ENCODE results near the gene KIAA0753.

Gene KIAA0753

GRCh38 chr17:6641247-6641863 is 844 bp upstream of the KIAA0753 start:
- DNase-seq (ENCODE audit: low read depth, low spot score): no peak

GRCh38 chr17:6639586-6640535 is 650 bp downstream of the KIAA0753 start:
- DNase-seq (ENCODE audit: low read depth, low spot score): no peak

- DNase-seq (ENCODE audit: low read depth, low spot score): no peak
Measured at GRCh38 chr17:6639014-6639585, 1.4 kb downstream of the KIAA0753 start.

- DNase-seq (ENCODE audit: low read depth, low spot score): no peak
Measured at GRCh38 chr17:6638046-6638908, 2.2 kb downstream of the KIAA0753 start.

GRCh38 chr17:6637458-6637840 is 3.1 kb downstream of the KIAA0753 start:
- no peak for DNase-seq (ENCODE audit: low read depth, low spot score)

GRCh38 chr17:6636616-6637457 is 3.7 kb downstream of the KIAA0753 start:
- DNase-seq (ENCODE audit: low read depth, low spot score): no peak

GRCh38 chr17:6636105-6636504 is 4.4 kb downstream of the KIAA0753 start:
- DNase-seq (ENCODE audit: low read depth, low spot score): no peak

GRCh38 chr17:6633263-6633662 is 7.2 kb downstream of the KIAA0753 start:
- DNase-seq (ENCODE audit: low read depth, low spot score): no peak

GRCh38 chr17:6632530-6632929 is 8.0 kb downstream of the KIAA0753 start:
- no peak for DNase-seq (ENCODE audit: low read depth, low spot score)

- DNase-seq (ENCODE audit: low read depth, low spot score): no peak
Measured at GRCh38 chr17:6630390-6630789, 10.1 kb downstream of the KIAA0753 start.

- DNase-seq (ENCODE audit: low read depth, low spot score): no peak
Measured at GRCh38 chr17:6627019-6627418, 13.5 kb downstream of the KIAA0753 start.

- DNase-seq (ENCODE audit: low read depth, low spot score): no peak
Measured at GRCh38 chr17:6626616-6627015, 13.9 kb downstream of the KIAA0753 start.

GRCh38 chr17:6623941-6624340 is 16.6 kb downstream of the KIAA0753 start:
- DNase-seq (ENCODE audit: low read depth, low spot score): no peak

GRCh38 chr17:6611231-6611630 is 29.3 kb downstream of the KIAA0753 start:
- no peak for DNase-seq (ENCODE audit: low read depth, low spot score)

GRCh38 chr17:6610011-6610410 is 30.5 kb downstream of the KIAA0753 start:
- DNase-seq (ENCODE audit: low read depth, low spot score): no peak

- DNase-seq (ENCODE audit: low read depth, low spot score): no peak
Measured at GRCh38 chr17:6608321-6608720, 32.2 kb downstream of the KIAA0753 start.

GRCh38 chr17:6605142-6605541 is 35.4 kb downstream of the KIAA0753 start:
- DNase-seq (ENCODE audit: low read depth, low spot score): no peak

- DNase-seq (ENCODE audit: low read depth, low spot score): no peak
Measured at GRCh38 chr17:6603744-6604325, 36.7 kb downstream of the KIAA0753 start.

GRCh38 chr17:6602141-6602540 is 38.4 kb downstream of the KIAA0753 start:
- no peak for DNase-seq (ENCODE audit: low read depth, low spot score)

GRCh38 chr17:6599364-6599763 is 41.1 kb downstream of the KIAA0753 start:
- DNase-seq (ENCODE audit: low read depth, low spot score): no peak
